Tibial artery (tissue), 4 donors: ENCODE results near the gene SRGAP3.
A peak's percentile ranks its signal among the peaks of the same experiment; 100 is the strongest.

Source experiments
- DNase-seq, 2 donors: peaks; one replicate each; pipeline ENCODE4 v3.0.0-alpha.2; 2019
- H3K27ac ChIP-seq, 2 donors: fragments of 200-600 bp; sonication (generic) in 1 of 2; 1 replicate in 1 of 2; 2 replicates in 1 of 2; pipeline ENCODE4 v1.5.1; 2018 to 2019; ENCODE audit warnings: mild to moderate bottlenecking in 1 of 2
- H3K27me3 ChIP-seq, 2 donors: fragments of 200-600 bp; sonication (generic) in 1 of 2; one replicate each; pipeline versions ENCODE4 v1.5.1 to v1.6.0; 2016 to 2019
- H3K36me3 ChIP-seq, 3 donors: fragments of 200-600 bp; sonication (generic) in 2 of 3; one replicate each; pipeline ENCODE4 v1.5.1; 2016 to 2019; ENCODE audit warnings: mild to moderate bottlenecking in 2 of 3
- H3K4me1 ChIP-seq, 4 donors: fragments of 200-600 bp; sonication (generic) in 2 of 4; 1 replicate in 3 of 4; 2 replicates in 1 of 4; pipeline ENCODE4 v1.5.1; 2016 to 2019
- H3K4me3 ChIP-seq, 2 donors: fragments of 200-600 bp; sonication (generic) in 1 of 2; 1 replicate in 1 of 2; 2 replicates in 1 of 2; pipeline ENCODE4 v1.5.1; 2018 to 2019; ENCODE audit warnings: mild to moderate bottlenecking in 2 of 2
- H3K9me3 ChIP-seq, 3 donors: fragments of 200-600 bp; sonication (generic) in 1 of 3; one replicate each; pipeline ENCODE4 v1.5.1; 2016 to 2019
- CTCF ChIP-seq, 2 experiments: fragments of 200-600 bp in 1 of 2; fragments of 450-650 bp in 1 of 2; IDR thresholded peaks; one replicate each; pipeline ENCODE4 v1.5.1; 2017 to 2019; ENCODE audit warnings: antibody characterized with exemption in 2 of 2, mild to moderate bottlenecking in 1 of 2, moderate library complexity in 1 of 2
- intact Hi-C: fragments of 100-400 bp; cut with DNase I; formaldehyde crosslinking; loops from one replicate; pipeline ENCODE4 v1.15.0; 2023; ENCODE audit warnings: low total_unique reads

The SRGAP3 gene

GRCh38 chr3:8964436-8965370 is 284.7 kb downstream of the SRGAP3 start:
- no peak overlapping the region for H3K27ac ChIP-seq
- DNase-seq = no peak
- peaks cover 0 to 12% (median 10%) of the 10 kb centered on the region in 4 donors for H3K4me1 ChIP-seq
- H3K4me3 ChIP-seq = no peak overlapping the region
- no peaks in the 10 kb centered on the region for H3K9me3 ChIP-seq
- TF ChIP-seq CTCF (IDR thresholded peaks at IDR 0.05) = no peak
- intact Hi-C loops = no loop called here
- peaks cover 0 to 11% of the 10 kb centered on the region in 2 donors for H3K27me3 ChIP-seq
- no peaks in the 10 kb centered on the region for H3K36me3 ChIP-seq

- H3K9me3 ChIP-seq = no peaks in the 10 kb centered on the region
- peak within 1 kb of the TSS; percentile 67 to 79 for H3K27ac ChIP-seq
- DNase-seq = peak; percentile 87 to 93
- H3K4me3 ChIP-seq = peak within 1 kb of the TSS; percentile 61 to 95
- H3K4me1 ChIP-seq = peaks cover 0 to 12% (median 10%) of the 10 kb centered on the region in 4 donors
- intact Hi-C loops = no loop called here
- no peak for TF ChIP-seq CTCF (IDR thresholded peaks at IDR 0.05)
- peaks cover 0 to 3% of the 10 kb centered on the region in 2 donors for H3K27me3 ChIP-seq
- H3K36me3 ChIP-seq = peaks cover 0 to 3% (median 0%) of the 10 kb centered on the region in 3 donors
Measured at GRCh38 chr3:8963137-8963853, 286.2 kb downstream of the SRGAP3 start, which contains the start of gene RAD18. TSS of gene RAD18 (minus strand) at chr3:8963472. CDS start at chr3:8963385, 87 bp downstream.

- H3K27me3 ChIP-seq = no peaks in the 10 kb centered on the region
- no peaks in the 10 kb centered on the region for H3K9me3 ChIP-seq
- H3K36me3 ChIP-seq = peaks cover 0 to 11% (median 0%) of the 10 kb centered on the region in 3 donors
- no peak for TF ChIP-seq CTCF (IDR thresholded peaks at IDR 0.05)
- peaks cover 0 to 12% (median 10%) of the 10 kb centered on the region in 4 donors for H3K4me1 ChIP-seq
- peak overlapping the region in 1 of 2 donors; percentile 67 for H3K27ac ChIP-seq
- peak overlapping the region; percentile 61 to 95 for H3K4me3 ChIP-seq
- DNase-seq = no peak
- intact Hi-C loops = no loop called here
Measured at GRCh38 chr3:8962226-8962861, 287.1 kb downstream of the SRGAP3 start.

- Histone ChIP-seq H3K9me3 (no peaks in the 10 kb centered on the region), H3K27ac (no peak overlapping the region), H3K4me1 (peaks cover 0 to 10% (median 10%) of the 10 kb centered on the region in 4 donors), H3K36me3 (peaks cover 0 to 20% (median 0%) of the 10 kb centered on the region in 3 donors), H3K27me3 (no peaks in the 10 kb centered on the region), H3K4me3 (no peak overlapping the region)
- no peak for DNase-seq
- no peak for TF ChIP-seq CTCF (IDR thresholded peaks at IDR 0.05)
- intact Hi-C loops = no loop called here
Measured at GRCh38 chr3:8959668-8960067, 289.8 kb downstream of the SRGAP3 start.
